DMS153 treated with DMSO at 0.1 percent for 48 hours (cell line): ENCODE results near the gene GAPDHS.

Experiments
- DNase-seq: peaks from one replicate; lab custom pipeline; 2025; ENCODE audit not compliant: unreplicated experiment; lab: John Stamatoyannopoulos, UW

GAPDHS gene

DNA sequence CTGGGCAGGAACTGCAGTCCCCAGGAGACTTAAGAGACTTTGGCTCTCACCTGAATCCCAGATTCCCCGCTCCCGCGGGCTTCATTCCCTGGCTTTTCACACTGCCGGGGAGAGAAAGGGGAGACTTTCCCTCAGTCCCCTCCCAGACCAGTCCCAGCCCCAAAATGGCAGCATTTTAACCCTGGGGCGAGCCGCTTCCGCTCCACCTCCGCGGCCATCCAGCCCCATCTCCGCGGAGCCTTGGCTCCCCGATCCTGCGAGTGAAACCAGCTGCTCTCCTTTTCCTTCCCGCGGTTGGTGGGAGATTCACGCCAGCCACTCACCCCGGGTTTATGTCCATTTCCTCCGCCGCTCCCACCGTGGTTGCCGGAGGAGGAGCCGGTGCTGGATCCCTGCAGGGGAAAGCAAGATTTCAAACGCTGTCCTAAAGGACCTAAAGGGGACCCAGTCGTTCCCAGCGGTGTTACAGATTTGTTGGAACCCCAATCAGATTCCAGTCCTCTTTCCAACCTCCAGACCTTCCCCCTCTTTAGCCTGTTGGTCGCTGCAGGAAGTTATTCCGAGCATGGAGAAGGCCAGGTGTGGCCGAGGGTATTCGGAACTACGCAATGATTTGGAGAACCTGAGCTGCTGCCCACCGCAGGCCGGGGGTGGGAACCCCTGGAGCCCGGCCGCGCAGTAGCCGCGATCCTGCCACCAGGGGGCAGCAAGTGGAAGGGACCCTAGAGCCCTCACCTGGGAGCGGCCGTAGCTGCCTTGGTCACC, 23.2 kb upstream of the GAPDHS start:
- peak; percentile 48 for DNase-seq

DNA sequence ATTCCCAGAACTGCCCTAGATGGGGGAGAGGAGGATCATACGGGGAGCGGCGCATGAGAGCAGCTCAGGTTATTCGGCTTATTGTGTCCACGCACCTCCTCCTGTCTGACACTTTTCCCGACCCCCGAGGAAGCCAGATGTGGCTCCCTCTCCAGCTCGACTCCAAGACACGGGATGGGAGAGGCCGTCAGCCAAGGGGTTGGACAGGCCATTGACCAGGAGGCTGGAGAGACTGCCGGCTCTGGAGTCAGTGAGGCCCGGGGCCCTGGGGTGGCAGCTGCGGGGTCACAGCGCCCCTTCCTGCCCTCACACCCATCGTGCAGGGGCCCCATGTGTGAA, 22.7 kb upstream of the GAPDHS start:
- DNase-seq = no peak

DNA sequence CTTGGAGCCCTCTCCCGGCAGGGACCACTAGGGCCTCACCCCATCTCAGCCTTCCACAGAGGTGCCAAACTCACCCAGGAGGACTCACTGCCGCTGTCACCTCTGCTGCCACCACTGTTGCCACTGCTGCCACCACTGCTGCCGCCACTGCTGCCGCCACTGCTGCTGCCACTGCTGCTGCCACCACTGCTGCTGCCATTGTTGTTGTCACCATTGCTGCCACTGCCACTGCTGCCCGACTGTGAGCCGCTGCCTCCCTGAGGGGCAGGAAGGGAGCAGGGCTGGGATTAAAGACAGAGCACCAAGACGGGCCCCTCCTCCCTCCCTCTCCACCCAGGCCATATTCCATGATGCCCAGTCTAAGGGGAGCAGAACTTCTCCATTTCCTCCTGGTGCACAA, 21.9 kb upstream of the GAPDHS start:
- DNase-seq = no peak

DNA sequence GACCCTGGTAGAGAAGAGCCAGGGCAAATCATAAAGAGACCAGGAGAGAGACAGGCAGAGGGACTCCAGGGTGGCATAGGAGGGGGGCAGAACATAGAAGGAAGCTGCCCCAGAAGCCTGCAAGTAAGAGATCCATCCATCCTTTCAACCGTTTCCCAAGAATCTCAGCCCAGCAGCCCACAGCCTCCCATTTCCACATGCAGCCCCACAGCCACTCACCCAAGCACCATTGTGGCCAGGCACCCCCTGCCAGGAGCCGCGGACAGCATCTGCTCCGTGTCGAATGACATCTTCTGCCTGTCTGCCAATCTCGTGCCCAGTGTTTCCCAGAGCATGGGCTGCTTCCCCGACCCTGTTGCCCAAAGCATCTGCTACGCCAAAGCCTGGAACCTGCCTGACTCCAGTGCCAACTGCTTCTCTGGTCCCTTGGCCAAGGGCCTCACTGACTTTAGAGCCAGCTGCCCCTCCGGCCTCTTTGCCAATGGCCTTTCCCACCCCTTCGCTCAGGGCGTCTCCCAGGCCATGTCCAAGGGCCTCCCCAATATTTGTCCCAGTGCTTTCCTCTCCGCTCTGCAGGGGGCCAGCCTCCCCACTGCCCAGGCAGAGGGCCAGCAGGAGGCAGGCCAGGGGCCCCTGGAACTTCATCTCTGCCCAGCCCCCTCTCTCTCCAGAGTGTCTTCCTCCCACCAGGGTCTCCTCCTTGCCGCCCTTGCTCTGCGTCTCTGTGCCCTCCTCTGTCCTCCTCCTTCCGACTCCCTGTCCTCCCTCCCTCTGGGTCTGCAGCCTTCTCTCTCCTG, 20.2 kb upstream of the GAPDHS start:
- DNase-seq = no peak

DNA sequence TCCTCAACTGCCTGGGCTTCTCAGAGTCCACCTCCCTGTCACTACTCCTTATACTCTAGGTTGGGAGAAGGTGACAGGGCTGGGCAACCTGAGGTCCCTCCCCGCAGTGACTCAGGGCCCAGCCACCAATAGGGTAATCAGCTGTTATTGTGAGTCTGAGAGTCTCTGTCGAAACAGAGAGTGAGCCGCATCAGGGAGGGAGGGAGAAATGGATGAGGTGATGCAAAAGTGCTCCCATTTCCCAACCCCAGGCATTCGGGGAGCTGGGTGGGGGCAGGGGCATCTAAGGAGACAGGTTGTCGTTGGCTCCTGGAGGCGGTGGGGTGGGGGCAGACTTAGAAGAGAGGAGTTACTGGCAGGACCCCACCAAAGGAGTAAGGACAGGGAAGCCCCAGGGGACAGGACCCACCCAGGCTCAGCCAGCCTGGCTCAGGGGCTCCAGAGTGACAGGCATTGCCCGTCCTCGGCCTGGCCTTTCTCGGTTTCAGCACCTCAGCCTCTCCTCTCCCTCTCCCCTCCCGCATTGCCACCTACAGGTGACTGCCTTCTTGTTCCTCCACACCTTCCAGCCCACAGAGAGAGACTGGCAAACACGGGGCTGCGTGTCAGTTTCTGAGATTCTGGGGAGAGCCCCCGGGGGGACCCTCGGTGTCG, 19.5 kb upstream of the GAPDHS start, which contains the start of gene DMKN:
Gene DMKN (minus strand): TSS at position 22 of the 654 bp plus-strand sequence. CDS start 174 bp downstream, outside the sequence.
- no peak for DNase-seq

DNA sequence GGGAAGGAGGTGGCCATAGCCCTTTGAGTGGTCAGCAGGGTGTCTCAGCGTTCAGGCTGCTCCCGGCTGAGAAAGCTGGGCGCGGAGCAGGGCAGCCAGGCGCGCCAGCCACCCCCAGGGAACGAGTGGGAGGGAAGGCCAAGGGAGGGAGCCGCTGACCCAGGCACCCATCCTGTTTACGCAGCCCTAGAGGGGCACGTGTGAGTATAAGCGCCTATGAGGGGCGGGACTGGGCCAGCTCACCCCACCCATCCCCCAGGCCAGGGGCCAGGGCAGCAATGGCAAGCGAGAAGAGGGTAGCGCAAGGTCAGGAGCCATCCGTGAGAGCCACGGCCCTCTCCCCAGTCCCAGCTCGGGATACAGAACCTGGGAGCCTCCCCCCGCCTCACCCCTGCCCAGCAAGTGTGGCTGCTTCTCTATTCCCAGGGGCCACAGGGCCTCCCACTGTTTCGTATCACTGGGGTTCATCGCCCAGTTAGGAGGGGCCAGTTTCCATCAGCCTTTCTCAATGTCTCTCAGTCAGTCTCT, 18.9 kb upstream of the GAPDHS start:
- no peak for DNase-seq

DNA sequence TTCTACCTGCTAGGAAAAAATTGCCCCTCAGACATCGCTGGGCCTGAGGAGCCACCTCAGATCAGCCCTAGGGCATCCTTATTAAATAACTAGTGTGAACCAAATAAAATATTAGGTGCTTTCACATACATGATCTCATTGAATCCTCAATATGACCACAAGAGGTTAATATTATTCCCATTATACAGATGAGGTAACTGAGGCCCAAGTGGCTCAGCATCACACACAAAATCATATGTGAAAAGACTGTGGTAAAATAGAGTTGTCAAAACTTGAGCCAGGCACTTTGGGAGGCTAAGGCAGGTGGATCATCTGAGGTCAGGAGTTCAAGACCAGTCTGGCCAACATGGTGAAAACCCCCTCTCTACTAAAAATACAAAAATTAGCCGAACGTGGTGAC, 16.9 kb upstream of the GAPDHS start:
- no peak for DNase-seq

DNA sequence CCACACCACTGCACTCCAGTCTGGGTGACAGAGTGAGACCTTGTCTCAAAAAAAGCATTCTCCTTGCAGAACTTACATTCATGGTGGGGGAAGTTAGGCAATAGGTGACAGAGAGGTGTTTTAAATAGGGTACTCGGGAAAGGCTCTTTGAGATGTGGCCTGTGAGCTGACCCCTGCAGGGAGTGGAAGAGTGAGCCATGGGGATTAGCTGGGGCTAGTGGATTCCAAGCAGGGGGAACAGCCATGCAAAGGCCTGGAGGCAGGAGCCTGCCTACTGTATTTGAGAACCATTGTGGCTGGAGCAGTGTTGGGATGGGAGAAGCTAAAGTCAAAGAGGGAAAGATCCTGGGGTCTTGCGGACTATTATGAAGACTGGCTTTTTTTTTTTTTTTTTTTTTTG, 15.9 kb upstream of the GAPDHS start:
- no peak for DNase-seq

DNA sequence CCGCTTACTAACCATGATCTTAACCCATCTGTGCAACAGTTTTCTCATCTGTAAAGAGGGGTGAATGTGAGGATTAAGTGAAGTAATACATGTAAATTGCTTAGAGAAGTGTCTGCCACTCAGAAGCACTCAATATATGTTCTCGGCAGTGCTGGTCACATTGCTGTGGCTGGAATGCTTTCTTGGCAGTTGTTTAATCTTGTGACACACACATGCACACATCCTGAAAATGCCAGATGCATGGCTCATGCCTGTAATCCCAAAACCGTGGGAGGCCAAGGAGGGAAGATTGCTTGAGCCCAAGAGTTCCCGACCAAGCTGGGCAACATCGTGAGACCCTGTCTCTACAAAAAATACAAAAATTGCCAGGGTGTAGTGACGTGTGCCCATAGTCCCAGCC, 14.9 kb upstream of the GAPDHS start:
- no peak for DNase-seq

DNA sequence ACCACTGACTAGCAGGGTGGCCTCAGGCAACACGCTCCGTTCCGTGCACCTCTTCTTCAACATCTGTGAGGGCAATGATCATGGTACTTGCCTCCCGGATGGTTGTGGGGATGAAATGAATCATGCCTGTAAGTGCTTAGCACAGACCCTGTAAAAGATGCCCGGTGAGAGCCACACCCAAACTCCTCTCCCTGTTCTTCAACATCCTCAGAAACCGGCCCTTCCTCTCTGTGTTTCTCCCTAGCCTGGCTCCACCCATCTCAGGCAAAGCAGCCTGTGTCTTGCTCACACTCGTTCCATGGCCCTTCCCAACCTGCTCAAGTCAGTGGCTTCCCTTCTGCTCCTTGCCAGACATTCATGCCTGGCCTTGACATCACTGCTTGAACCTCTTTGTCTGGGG, 14.0 kb upstream of the GAPDHS start:
- no peak for DNase-seq

DNA sequence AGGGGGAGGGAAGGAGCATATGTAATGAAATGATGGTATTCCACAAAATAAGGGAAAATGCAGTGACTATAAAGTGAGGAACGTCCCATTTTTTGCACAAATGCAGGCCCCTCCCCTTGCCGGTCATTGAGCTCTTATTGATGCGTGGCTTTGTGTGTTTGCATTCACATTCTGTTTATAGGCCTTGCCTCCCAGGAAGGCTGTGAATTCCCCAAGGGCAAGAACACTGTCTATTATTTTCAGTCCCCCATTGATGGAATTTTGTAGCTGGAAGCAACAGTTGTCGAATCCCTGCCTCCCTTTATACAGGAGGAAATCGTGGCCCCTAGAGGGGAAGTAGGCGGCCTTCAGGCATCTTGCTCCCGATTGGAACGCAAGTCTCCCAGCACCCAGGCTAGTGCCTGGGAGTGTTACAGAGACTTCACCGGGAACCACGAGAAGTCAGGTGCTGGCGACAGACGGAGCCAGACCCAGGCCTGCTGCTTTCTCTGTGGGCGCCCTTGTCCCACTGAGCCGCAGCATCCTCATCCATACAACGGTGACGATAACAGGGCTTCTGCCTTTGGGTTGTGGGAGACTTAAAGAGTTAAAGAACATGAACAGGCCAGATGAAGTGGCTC, 12.0 kb upstream of the GAPDHS start:
- no peak for DNase-seq

DNA sequence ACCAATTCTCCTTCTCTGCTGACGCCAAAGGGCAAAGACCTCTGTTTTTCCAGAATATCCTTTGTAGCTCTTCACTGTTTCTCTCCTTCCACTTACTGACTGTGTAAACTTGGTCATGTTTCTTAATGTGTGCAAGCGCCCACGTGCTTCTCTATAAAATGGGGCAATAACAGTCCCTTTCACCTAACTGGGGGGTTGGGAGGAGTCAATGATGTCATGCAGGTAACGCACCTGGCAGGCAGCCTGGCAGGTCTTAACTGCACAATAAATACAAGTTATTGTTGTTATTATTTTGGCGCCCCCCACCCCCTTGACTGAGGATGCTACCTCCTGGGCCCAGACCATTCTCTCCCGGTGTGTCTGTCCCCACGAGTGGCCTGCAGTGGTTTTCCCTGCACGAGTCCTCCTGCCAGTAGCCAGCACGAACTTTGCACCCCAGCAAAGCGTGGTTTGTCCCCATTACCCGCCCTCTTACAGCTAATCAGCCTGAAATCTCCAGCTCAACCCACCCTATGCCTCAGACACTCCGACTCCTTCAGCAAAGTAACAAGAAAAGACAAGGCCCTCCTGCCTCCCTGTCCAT, 10.4 kb upstream of the GAPDHS start:
- no peak for DNase-seq

DNA sequence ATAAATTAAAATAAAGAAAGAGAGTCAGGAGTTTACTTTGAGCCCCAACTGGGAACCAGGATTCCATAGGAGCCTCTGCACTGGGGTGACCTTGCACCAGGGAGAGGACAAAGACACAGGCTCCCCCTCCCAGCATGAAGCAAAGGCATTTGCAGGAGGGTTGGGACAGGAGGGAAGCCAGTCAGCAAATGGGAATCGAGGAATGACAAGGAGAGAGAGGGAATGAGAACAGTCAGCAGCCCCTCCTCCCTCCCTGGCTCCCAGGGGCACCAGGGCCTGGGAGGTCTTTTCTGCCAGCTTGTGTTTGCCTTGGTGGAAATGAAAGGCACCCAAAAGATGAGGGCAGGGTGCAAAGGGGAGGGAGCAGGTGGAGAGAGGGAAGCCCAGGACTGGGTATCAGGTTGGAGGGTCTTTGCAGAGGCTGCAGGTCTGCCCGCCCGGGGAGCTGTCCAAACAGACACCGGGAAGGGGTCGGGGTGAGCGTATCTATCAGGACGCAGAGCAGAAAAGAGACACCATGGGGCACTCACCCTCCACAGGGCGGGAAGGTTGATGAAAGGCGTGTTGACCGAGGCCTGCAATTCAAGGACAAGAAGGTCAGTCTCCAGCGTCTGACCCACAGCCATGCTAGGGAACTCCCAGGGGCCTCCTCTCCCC, 8.9 kb upstream of the GAPDHS start:
- no peak for DNase-seq

DNA sequence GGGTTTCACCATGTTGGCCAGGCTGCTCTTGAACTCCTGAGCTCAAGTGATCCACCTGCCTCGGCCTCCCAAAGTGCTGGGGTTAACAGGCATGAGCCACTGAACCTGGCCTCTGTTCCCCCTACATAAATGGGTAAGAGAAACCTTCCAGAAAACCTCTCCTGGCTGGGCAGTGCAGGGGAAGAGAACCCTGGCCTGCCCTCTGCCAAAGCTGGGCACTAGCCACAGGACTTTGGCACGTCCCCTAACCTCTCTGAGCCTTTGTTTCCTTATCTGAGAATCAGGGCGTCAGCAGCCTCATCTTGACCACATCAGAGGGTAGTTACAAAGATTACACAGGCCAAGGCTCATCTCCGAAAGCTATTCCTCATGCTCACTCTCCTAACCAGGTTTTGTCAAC, 7.4 kb upstream of the GAPDHS start:
- DNase-seq = no peak

DNA sequence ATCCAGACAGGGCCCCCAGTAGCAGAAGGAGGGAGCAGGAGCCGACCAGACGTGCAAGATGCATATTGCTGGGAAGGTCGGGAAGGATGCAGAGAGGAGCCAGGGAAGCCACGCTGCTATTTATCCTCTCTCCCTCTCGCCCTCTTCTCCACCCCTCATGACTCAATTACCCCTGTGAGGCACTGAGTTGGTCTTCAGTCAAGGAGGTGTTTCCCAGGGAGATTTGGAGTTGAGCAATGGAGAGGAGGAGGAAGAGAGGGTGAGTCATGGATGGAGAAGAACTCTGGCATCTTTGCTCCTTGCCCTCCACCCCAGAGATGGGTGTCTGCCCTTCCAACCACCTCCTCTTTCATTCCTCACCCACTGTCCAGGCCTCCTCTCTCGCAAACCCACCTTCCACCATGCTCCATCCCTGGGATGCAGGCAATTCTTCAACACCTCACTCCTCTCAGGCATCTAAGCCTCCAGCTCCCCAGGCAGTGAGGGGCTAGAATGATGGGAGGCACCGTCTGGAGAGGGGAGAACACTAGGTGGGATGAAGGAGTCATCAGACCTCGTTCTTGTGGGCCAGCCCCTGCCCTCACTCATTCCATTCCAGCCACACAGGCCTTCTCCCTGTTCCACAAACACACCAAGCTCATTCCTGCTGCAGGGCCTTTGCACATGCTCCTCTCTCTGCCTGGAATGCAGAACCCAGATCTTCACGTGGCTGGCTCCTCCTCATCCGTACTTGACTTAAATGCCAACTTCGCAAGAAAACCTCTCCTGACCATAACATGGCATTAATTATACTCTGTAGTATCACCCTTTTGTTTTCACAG, 4.8 kb upstream of the GAPDHS start, which contains the start of gene SBSN:
Gene SBSN (minus strand): TSS at position 94 of the 821 bp plus-strand sequence. CDS start 30 bp downstream, at position 64.
- DNase-seq = no peak

DNA sequence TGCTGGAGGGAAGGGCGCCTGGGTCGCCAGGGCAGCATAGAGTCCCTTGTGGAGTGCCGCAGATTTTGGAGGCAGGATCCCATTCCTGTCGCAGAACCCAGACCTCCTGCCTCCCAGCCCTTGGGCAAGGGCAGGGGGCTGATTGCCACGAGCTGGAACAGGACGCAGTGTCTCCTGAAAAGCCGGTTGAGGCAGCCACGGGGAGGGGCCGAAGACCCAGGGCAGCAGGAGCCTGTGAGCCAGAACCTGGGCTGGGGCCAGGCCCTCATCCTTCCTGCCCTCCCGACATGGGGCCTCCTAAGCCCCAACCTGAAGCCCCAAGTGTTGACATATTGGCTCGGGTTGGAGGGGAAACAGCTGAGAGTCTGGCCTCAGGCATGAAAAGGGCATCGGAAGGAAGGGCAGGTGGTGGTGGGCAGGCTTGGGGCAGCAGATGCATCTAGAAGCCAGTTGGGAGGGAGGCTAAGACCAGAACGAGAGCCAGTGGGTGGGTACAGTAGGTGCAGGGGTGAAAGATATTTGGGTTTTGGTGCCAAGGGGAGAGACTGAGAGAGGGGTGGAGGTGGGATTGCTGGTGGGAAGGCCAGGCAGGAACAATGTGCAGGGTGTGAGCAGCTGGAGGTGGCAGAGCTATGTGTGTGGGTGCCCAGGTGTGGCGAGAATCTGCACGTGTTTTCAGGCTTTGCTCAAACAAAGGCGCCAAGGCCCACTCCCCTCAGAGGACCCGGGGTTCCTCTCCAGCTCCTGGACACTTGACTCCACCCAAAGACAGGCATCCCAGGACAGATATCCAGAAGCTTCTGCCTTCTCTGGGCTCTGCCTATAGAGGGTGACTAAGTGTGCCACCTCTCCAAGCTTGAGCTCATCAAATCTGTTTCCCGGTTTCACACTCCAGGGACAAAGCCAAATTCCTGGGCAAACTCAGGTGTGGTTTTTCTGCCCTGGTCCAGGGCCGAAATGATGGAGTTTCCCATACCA, 3.7 kb upstream of the GAPDHS start:
- DNase-seq = no peak

DNA sequence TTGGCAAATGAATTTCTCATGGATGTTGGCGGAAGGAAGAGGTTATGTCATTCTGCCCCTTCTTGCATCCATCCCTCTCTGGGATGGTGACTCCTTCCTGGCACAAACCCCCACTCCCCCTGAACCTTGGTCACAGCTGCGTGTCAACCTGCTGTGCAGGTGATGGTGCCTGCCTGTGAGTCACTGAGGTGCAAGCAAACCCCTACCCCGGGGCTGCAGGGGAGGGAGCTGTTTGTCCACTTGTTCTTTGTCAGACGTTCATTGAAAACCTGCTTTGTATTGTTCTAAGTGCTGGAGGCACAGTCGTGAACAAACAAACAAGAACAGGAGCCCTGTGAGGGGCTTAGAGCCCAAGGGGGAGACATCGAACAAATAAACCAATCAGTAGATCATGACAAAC, 2.0 kb upstream of the GAPDHS start:
- no peak for DNase-seq

DNA sequence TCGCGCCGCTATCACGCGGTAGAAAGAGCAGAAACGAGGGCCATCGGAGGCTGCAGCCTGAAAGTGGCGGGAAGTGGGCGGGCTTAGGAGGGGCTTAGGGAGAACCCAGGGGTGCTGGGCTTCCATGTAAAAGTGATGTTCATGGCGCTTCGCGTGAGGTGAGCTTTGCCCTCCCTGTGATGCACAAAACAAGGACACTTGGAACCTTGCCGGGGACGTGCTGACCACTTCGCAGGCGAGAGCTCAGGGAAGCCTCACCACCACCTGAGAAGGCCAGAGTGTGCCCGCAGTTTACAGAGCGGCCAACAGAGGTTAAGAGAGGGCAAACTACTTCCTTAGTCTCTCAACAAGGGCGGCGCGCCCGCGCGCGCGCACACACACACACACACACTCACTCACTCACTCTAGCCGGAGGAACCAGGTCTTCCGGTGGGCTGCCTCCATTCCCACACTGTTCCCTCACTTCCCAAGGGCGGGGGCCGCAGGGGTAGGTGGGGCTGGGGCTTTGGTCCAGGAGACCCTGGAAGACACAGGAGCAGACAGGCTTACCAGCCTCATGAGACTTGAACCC, 651 bp downstream of the GAPDHS start:
- DNase-seq = no peak
